Right renal cortex interstitium (tissue), 3 donors: ENCODE data around the gene NDFIP1. TPM values are rescaled to one million over a fixed set of nuclear protein-coding genes. Genes with fewer than 3 reads are reported as not detected.
A peak's percentile ranks its signal among the peaks of the same experiment; 100 is the strongest.

Experiments
- DNase-seq, 3 donors: peaks; one replicate each; pipeline ENCODE4 v3.0.0-alpha.2; 2013; ENCODE audit warnings: low read depth in 3 of 3, low spot score in 2 of 3
- polyA plus RNA-seq, 3 donors: library from polyadenylated mRNA; unstranded; fragments of 120-200 nt; gene quantifications; one replicate each; pipeline ENCODE4 v1.2.1, GENCODE V29; 2013; ENCODE audit not compliant: insufficient read length in 3 of 3

The NDFIP1 gene
- polyA plus RNA-seq, 3 donors: 135 to 146 (median 142) TPM

- no peak for DNase-seq
Observed at GRCh38 chr5:142117579-142118151, 9.1 kb downstream of the NDFIP1 start.

GRCh38 chr5:142118155-142118686 lies 9.6 kb downstream of the NDFIP1 start:
- no peak for DNase-seq

- no peak for DNase-seq
Observed at GRCh38 chr5:142119051-142119625, 10.6 kb downstream of the NDFIP1 start.

- DNase-seq: no peak
Observed at GRCh38 chr5:142120247-142120935, 11.8 kb downstream of the NDFIP1 start.

- no peak for DNase-seq
Observed at GRCh38 chr5:142122121-142122520, 13.5 kb downstream of the NDFIP1 start.

GRCh38 chr5:142125378-142125777 lies 16.8 kb downstream of the NDFIP1 start:
- DNase-seq: no peak

GRCh38 chr5:142125963-142126362 lies 17.4 kb downstream of the NDFIP1 start:
- no peak for DNase-seq

- DNase-seq: no peak
Observed at GRCh38 chr5:142128675-142129208, 20.2 kb downstream of the NDFIP1 start.

- no peak for DNase-seq
Observed at GRCh38 chr5:142129446-142130066, 21.0 kb downstream of the NDFIP1 start.

GRCh38 chr5:142131394-142131793 lies 22.8 kb downstream of the NDFIP1 start:
- DNase-seq: no peak

- DNase-seq: no peak
Observed at GRCh38 chr5:142132916-142133315, 24.3 kb downstream of the NDFIP1 start.

- DNase-seq: no peak
Observed at GRCh38 chr5:142133330-142134206, 25.0 kb downstream of the NDFIP1 start.

- no peak for DNase-seq
Observed at GRCh38 chr5:142134331-142135010, 25.9 kb downstream of the NDFIP1 start.

GRCh38 chr5:142141463-142141862 lies 32.9 kb downstream of the NDFIP1 start:
- DNase-seq: no peak

GRCh38 chr5:142143878-142144277 lies 35.3 kb downstream of the NDFIP1 start:
- DNase-seq: no peak

GRCh38 chr5:142145106-142145900 lies 36.7 kb downstream of the NDFIP1 start:
- peak in 2 of 3 donors; percentile 29 to 60 for DNase-seq

GRCh38 chr5:142149363-142149762 lies 40.8 kb downstream of the NDFIP1 start:
- no peak for DNase-seq

GRCh38 chr5:142150431-142150830 lies 41.9 kb downstream of the NDFIP1 start:
- no peak for DNase-seq
